Upper lobe of right lung (tissue), 1 donor: Measurements from ENCODE around the gene PDE7B. TPM values are rescaled to one million over a fixed set of nuclear protein-coding genes. Genes with fewer than 3 reads are reported as not detected.

Experiments
- ATAC-seq: fragments of 200-7000 bp; cut with Tn5 transposase; one replicate; pipeline ENCODE4 v1.9.1; 2020; ENCODE audit warnings: mild to moderate bottlenecking, moderate library complexity
- DNase-seq: peaks from one replicate; pipeline ENCODE4 v3.0.0-alpha.2; 2020
- H3K27ac ChIP-seq: fragments of 200-600 bp; one replicate; pipeline ENCODE4 v1.8.0; 2022
- H3K27me3 ChIP-seq: fragments of 200-600 bp; one replicate; pipeline ENCODE4 v1.8.0; 2022; ENCODE audit warnings: mild to moderate bottlenecking
- H3K36me3 ChIP-seq: fragments of 200-600 bp; one replicate; pipeline ENCODE4 v1.8.0; 2022
- H3K4me1 ChIP-seq: fragments of 200-600 bp; one replicate; pipeline ENCODE4 v1.8.0; 2022
- H3K4me3 ChIP-seq: fragments of 200-600 bp; one replicate; pipeline ENCODE4 v1.8.0; 2022; ENCODE audit warnings: mild to moderate bottlenecking
- H3K9me3 ChIP-seq: fragments of 200-600 bp; one replicate; pipeline ENCODE4 v1.8.0; 2022
- intact Hi-C: fragments of 100-400 bp; cut with DNase I; formaldehyde crosslinking; loops from one replicate; pipeline ENCODE4 v1.11.0; 2022
- total RNA-seq: library from RNA; stranded (reverse); fragmentation: NEBNext Ultra II Directional; extraction: Animal tissue kit (Norgen Biotek cat#: 25700); gene quantifications from one replicate; pipeline ENCODE4 v1.2.1, GENCODE V29; 2021
- TF ChIP-seq, protein P1 (sequence below): fragments of 200-600 bp; IDR thresholded peaks from one replicate; pipeline ENCODE4 v1.8.0; 2022; ENCODE audit warnings: antibody characterized with exemption
- donor health status: DM: no; HTN: yes; CAD: no; lungs with severe emphysema.

PDE7B gene
- total RNA-seq, 1 donor from 2014 or later: 4.2 TPM

GRCh38 chr6:136079701-136080565, 228.4 kb downstream of the PDE7B start:
- peaks cover 7% of the 10 kb centered on the region for H3K4me1 ChIP-seq
- H3K27me3 ChIP-seq: no peaks in the 10 kb centered on the region
- TF ChIP-seq, protein P1, sequence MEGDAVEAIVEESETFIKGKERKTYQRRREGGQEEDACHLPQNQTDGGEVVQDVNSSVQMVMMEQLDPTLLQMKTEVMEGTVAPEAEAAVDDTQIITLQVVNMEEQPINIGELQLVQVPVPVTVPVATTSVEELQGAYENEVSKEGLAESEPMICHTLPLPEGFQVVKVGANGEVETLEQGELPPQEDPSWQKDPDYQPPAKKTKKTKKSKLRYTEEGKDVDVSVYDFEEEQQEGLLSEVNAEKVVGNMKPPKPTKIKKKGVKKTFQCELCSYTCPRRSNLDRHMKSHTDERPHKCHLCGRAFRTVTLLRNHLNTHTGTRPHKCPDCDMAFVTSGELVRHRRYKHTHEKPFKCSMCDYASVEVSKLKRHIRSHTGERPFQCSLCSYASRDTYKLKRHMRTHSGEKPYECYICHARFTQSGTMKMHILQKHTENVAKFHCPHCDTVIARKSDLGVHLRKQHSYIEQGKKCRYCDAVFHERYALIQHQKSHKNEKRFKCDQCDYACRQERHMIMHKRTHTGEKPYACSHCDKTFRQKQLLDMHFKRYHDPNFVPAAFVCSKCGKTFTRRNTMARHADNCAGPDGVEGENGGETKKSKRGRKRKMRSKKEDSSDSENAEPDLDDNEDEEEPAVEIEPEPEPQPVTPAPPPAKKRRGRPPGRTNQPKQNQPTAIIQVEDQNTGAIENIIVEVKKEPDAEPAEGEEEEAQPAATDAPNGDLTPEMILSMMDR: no peak
- H3K4me3 ChIP-seq: no peak overlapping the region
- DNase-seq (no peak), ATAC-seq (peak; percentile 36)
- no peak overlapping the region for H3K27ac ChIP-seq
- intact Hi-C loops: no loop called here
- H3K9me3 ChIP-seq: no peaks in the 10 kb centered on the region
- no peaks in the 10 kb centered on the region for H3K36me3 ChIP-seq

DNA sequence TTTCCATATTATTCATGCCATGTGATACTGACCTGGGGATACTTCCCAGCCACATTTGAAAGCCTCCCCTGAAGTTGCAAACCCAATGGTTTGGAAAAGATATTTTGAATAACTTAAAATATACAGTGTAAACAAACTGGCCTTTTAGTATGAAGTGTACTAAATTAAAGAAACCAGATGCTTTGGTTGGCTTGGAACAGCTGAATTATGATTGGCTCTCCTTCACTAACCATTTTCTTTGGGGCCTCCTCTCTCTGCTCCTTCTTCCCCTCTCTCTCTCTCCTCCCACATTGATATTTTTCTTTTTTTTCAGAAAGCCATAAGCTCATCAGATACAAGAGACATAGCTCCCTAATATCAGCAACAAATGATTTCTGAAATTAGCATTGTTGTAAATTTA, 232.0 kb downstream of the PDE7B start:
- no peak overlapping the region for H3K4me3 ChIP-seq
- DNase-seq (no peak), ATAC-seq (no peak)
- H3K9me3 ChIP-seq: no peaks in the 10 kb centered on the region
- TF ChIP-seq, protein P1: no peak
- H3K27ac ChIP-seq: no peak overlapping the region
- H3K36me3 ChIP-seq: no peaks in the 10 kb centered on the region
- no peaks in the 10 kb centered on the region for H3K27me3 ChIP-seq
- intact Hi-C loops: no loop called here
- peaks cover 7% of the 10 kb centered on the region for H3K4me1 ChIP-seq

DNA sequence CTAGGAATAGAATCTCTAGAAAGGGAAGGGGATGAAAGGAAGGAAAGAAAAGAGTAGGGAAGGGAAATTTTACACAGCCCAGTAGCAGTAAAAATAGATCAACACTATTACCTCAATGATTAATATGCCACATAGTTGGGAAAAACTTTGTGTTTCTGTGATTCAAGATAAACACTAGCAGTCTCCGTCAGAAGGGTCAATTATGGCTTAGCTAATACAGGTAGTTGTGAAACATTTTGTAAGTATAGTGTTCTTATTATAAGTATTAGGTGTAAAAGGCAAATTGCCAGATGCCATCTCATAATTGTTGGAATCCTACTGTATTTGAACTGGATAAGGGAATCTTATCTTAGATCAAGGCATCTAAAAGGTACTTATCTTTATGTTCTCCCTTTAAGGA, 232.9 kb downstream of the PDE7B start:
- intact Hi-C loops: no loop called here
- Histone ChIP-seq H3K9me3 (no peaks in the 10 kb centered on the region), H3K4me3 (no peak overlapping the region), H3K4me1 (peaks cover 7% of the 10 kb centered on the region), H3K27me3 (no peaks in the 10 kb centered on the region), H3K36me3 (no peaks in the 10 kb centered on the region), H3K27ac (no peak overlapping the region)
- ATAC-seq: no peak
- DNase-seq: no peak
- TF ChIP-seq, protein P1: no peak

- TF ChIP-seq, protein P1: no peak
- Histone ChIP-seq H3K36me3 (no peaks in the 10 kb centered on the region), H3K27me3 (no peaks in the 10 kb centered on the region), H3K4me3 (no peak overlapping the region), H3K27ac (no peak overlapping the region), H3K9me3 (no peaks in the 10 kb centered on the region), H3K4me1 (peaks cover 7% of the 10 kb centered on the region)
- peak; percentile 25 for ATAC-seq
- intact Hi-C loops: no loop called here
- DNase-seq: no peak
Measured at GRCh38 chr6:136085370-136086115, 234.0 kb downstream of the PDE7B start.

DNA sequence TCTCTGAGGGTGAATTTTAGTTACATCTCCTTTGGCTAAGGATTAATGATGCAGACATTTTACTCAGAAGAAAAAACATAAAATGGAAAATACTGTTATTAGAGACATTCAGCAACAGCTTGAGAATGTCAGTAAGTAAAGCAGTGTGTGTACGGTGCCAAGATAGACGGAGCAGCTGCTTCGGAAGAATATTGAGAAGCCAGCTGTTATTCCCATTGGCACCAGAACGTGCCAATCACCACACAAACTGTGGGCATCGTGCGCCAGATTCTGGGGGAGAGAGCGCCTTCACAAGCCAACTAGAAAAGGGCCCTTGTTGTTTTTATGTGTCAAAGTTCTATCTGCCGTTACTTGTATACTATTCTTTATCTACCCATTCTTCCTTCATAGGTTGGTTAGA, 235.2 kb downstream of the PDE7B start:
- intact Hi-C loops: no loop called here
- no peak for ATAC-seq
- no peak overlapping the region for H3K27ac ChIP-seq
- H3K4me3 ChIP-seq: peak overlapping the region; percentile 11
- no peaks in the 10 kb centered on the region for H3K36me3 ChIP-seq
- DNase-seq: no peak
- peaks cover 7% of the 10 kb centered on the region for H3K4me1 ChIP-seq
- TF ChIP-seq, protein P1: no peak
- H3K27me3 ChIP-seq: no peaks in the 10 kb centered on the region
- no peaks in the 10 kb centered on the region for H3K9me3 ChIP-seq
